Ramos (cell line): Measurements from ENCODE around the gene LMX1B.

Experiments
- in situ Hi-C: fragments of 300-500 bp; cut with MboI; formaldehyde crosslinking; loops from one replicate; pipeline ENCODE4 v1.14.3; 2022; ENCODE audit warnings: low sequenced_read_pairs; ENCODE audit not compliant: unreplicated experiment

Gene LMX1B

GRCh38 chr9:126630458-126631237 lies 16.9 kb downstream of the LMX1B start:
- in situ Hi-C loops = no loop called here

- in situ Hi-C loops = no loop called here
Observed at GRCh38 chr9:126631254-126631653, 17.5 kb downstream of the LMX1B start.

GRCh38 chr9:126633881-126634558 lies 20.3 kb downstream of the LMX1B start:
- in situ Hi-C loops = no loop called here

- in situ Hi-C loops = no loop called here
Observed at GRCh38 chr9:126635061-126635460, 21.3 kb downstream of the LMX1B start.

- in situ Hi-C loops = no loop called here
Observed at GRCh38 chr9:126635661-126636439, 22.1 kb downstream of the LMX1B start.

- in situ Hi-C loops = no loop called here
Observed at GRCh38 chr9:126636983-126637798, 23.5 kb downstream of the LMX1B start.

- in situ Hi-C loops = no loop called here
Observed at GRCh38 chr9:126638571-126639132, 24.9 kb downstream of the LMX1B start.

GRCh38 chr9:126639318-126640000 lies 25.7 kb downstream of the LMX1B start:
- in situ Hi-C loops = no loop called here

- in situ Hi-C loops = no loop called here
Observed at GRCh38 chr9:126641118-126641851, 27.6 kb downstream of the LMX1B start.

- in situ Hi-C loops = no loop called here
Observed at GRCh38 chr9:126642010-126642744, 28.4 kb downstream of the LMX1B start.

GRCh38 chr9:126642839-126643238 lies 29.1 kb downstream of the LMX1B start:
- in situ Hi-C loops = no loop called here

- in situ Hi-C loops = no loop called here
Observed at GRCh38 chr9:126643945-126644527, 30.3 kb downstream of the LMX1B start.

- in situ Hi-C loops = no loop called here
Observed at GRCh38 chr9:126646162-126646561, 32.4 kb downstream of the LMX1B start.

GRCh38 chr9:126647585-126648411 lies 34.1 kb downstream of the LMX1B start:
- in situ Hi-C loops = no loop called here

- in situ Hi-C loops = no loop called here
Observed at GRCh38 chr9:126649477-126649876, 35.7 kb downstream of the LMX1B start.

GRCh38 chr9:126650404-126651341 lies 36.9 kb downstream of the LMX1B start:
- in situ Hi-C loops = no loop called here
